Activated CD8-positive, alpha-beta T cell treated with anti-CD3 and anti-CD28 coated beads, Interleukin-2, amount 10 ng/mL, durations not matched to agents 7 days and 5 days (primary cell): ENCODE results near the gene LVRN. TPM values are rescaled to one million over a fixed set of nuclear protein-coding genes. Genes with fewer than 3 reads are reported as not detected.
A peak's percentile ranks its signal among the peaks of the same experiment; 100 is the strongest.
"Not testable (repeated sequence)": the region's sequence is repeated elsewhere in the genome, so short reads cannot be mapped to it uniquely, and the experiment has no call there.

Experiments
- ATAC-seq: fragments of 150-1000 bp; cut with Tn5 transposase; one replicate; pipeline ENCODE4 v1.10.0; 2021; ENCODE audit warnings: moderate library complexity
- CTCF ChIA-PET: fragments of 350-600 bp; sonication (Branson Sonifier 250); formaldehyde crosslinking; loops from one replicate; lab custom pipeline; 2021; ENCODE audit warnings: antibody characterized with exemption; lab: Charles Lee
- POLR2A ChIA-PET: fragments of 350-600 bp; sonication (Branson Sonifier 250); formaldehyde crosslinking; loops from one replicate; lab custom pipeline; 2021; ENCODE audit warnings: antibody characterized with exemption; lab: Charles Lee
- DNase-seq: peaks from one replicate; pipeline ENCODE4 v3.0.0-alpha.2; 2020
- H3K27ac Mint-ChIP-seq: one replicate; pipeline ENCODE4 v1.8.0; 2021; ENCODE audit warnings: mild to moderate bottlenecking, mixed read lengths
- H3K27me3 Mint-ChIP-seq: one replicate; pipeline ENCODE4 v1.8.0; 2021; ENCODE audit warnings: low read depth, mixed read lengths
- H3K36me3 Mint-ChIP-seq: one replicate; pipeline ENCODE4 v1.8.0; 2021; ENCODE audit warnings: low read depth, mixed read lengths
- H3K4me1 Mint-ChIP-seq: one replicate; pipeline ENCODE4 v1.8.0; 2021; ENCODE audit warnings: low read depth, mixed read lengths
- H3K4me3 Mint-ChIP-seq: one replicate; pipeline ENCODE4 v1.8.0; 2021; ENCODE audit warnings: mild to moderate bottlenecking, mixed read lengths
- H3K9me3 Mint-ChIP-seq: one replicate; pipeline ENCODE4 v1.8.0; 2022; ENCODE audit warnings: mixed read lengths; ENCODE audit not compliant: insufficient read depth
- total RNA-seq, 2 experiments: library from RNA; stranded (reverse); gene quantifications; one replicate each; pipeline ENCODE4 v1.2.3, GENCODE V29; 2021

Gene LVRN
- not detected for total RNA-seq

DNA sequence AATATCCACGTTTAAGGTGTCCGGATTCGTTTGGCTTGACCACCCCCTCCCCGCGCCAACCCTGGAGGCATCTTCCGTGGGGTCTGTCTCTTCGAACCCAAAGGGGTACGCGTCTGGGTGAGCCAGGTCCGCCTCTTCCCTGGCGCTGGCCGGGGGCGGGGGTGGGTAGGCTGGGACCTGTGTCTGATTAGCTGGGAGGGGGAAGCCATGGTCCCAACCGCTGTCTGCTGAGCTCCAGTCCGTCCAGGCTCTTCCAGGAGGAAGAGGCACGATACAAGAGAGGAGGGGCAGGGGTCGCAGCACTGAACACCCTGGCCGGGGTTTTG lies at the start of gene LVRN:
Gene LVRN, plus strand, starts transcription at position 237 of the 326 bp plus-strand sequence. CDS start 143 bp downstream, outside the sequence.
- Mint-ChIP-seq H3K4me3 (peak within 1 kb of the TSS; percentile 15), H3K4me1 (peaks cover 8% of the 10 kb centered on the region)
- no peak for DNase-seq

GRCh38 chr5:115913623-115914400 lies 48.5 kb upstream of the LVRN start:
- CTCF ChIA-PET, H3K4me3 Mint-ChIP-seq, H3K27me3 Mint-ChIP-seq, H3K36me3 Mint-ChIP-seq, ATAC-seq, H3K27ac Mint-ChIP-seq, POLR2A ChIA-PET, DNase-seq, H3K4me1 Mint-ChIP-seq, H3K9me3 Mint-ChIP-seq: not testable (repeated sequence)

More for the DNA sequence above, at the start of gene LVRN:
- CTCF ChIA-PET = interaction anchor here (1.2 to 1.8 kb wide), 2 partner anchors 10 to 11 kb away, joined by 3 to 4 read pairs; no protein-coding TSS in a partner anchor
- Mint-ChIP-seq H3K27me3 (peaks cover 51% of the 10 kb centered on the region), H3K36me3 (no peaks in the 10 kb centered on the region), H3K9me3 (no peaks in the 10 kb centered on the region), H3K27ac (no peak within 1 kb of the TSS)
- no peak for ATAC-seq
- POLR2A ChIA-PET = no interaction called here

GRCh38 chr5:115920171-115920725 lies 42.0 kb upstream of the LVRN start:
- Mint-ChIP-seq H3K4me1 (no peaks in the 10 kb centered on the region), H3K36me3 (peaks cover 4% of the 10 kb centered on the region), H3K4me3 (no peak overlapping the region), H3K9me3 (no peaks in the 10 kb centered on the region), H3K27ac (no peak overlapping the region), H3K27me3 (no peaks in the 10 kb centered on the region)
- DNase-seq (no peak), ATAC-seq (no peak)
- ChIA-PET POLR2A (no interaction called here), CTCF (no interaction called here)

DNA sequence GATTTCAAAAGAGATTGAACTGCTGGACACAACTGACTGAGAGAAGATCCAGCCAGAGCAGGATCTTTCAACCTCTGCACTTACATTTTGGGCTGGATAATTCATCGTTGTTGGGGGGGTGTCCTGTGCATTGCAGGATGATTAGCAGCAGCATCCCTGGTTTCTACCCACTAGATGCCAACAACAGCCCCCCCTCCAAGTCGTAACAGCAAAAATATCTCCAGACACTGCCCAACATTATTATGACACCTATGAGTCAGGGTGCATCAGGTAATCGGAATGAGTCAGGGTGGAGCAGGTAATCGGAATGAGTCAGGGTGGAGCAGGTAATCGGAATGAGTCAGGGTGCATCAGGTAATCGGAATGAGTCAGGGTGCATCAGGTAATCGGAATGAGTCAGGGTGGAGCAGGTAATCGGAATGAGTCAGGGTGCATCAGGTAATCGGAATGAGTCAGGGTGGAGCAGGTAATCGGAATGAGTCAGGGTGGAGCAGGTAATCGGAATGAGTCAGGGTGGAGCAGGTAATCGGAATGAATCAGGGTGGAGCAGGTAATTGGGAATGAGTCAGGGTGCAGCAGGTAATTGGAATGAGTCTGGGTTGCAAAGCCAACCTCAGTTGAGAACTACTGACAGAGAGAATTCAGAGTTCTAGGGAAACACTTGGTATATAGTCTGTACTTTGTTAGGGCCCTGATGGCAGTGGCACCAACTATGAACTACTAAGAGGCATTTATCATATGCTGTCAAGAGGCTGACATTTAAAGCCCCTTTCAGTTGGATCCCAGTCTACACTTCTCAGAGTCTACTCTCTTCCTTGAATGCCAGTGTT lies 33.5 kb upstream of the LVRN start:
- H3K4me3 Mint-ChIP-seq, H3K9me3 Mint-ChIP-seq, CTCF ChIA-PET, DNase-seq, H3K36me3 Mint-ChIP-seq, H3K4me1 Mint-ChIP-seq, POLR2A ChIA-PET, H3K27ac Mint-ChIP-seq, H3K27me3 Mint-ChIP-seq, ATAC-seq: not testable (repeated sequence)

- CTCF ChIA-PET, H3K36me3 Mint-ChIP-seq, ATAC-seq, H3K27ac Mint-ChIP-seq, H3K4me3 Mint-ChIP-seq, H3K9me3 Mint-ChIP-seq, H3K27me3 Mint-ChIP-seq, H3K4me1 Mint-ChIP-seq, DNase-seq, POLR2A ChIA-PET: not testable (repeated sequence)
Measured at GRCh38 chr5:115930171-115930570, 32.1 kb upstream of the LVRN start.

GRCh38 chr5:115930630-115931337 lies 31.5 kb upstream of the LVRN start:
- H3K27ac Mint-ChIP-seq = no peak overlapping the region
- DNase-seq (no peak), ATAC-seq (no peak)
- ChIA-PET POLR2A (interaction anchor here (0.6 kb wide), 1 partner anchor 39 kb away, joined by 3 read pairs; no protein-coding TSS in a partner anchor), CTCF (no interaction called here)
- H3K4me3 Mint-ChIP-seq = no peak overlapping the region
- no peaks in the 10 kb centered on the region for H3K27me3 Mint-ChIP-seq
- H3K4me1 Mint-ChIP-seq = no peaks in the 10 kb centered on the region
- no peaks in the 10 kb centered on the region for H3K9me3 Mint-ChIP-seq
- no peaks in the 10 kb centered on the region for H3K36me3 Mint-ChIP-seq

- DNase-seq (no peak), ATAC-seq (no peak)
- ChIA-PET POLR2A (no interaction called here), CTCF (no interaction called here)
- H3K36me3 Mint-ChIP-seq = no peaks in the 10 kb centered on the region
- no peaks in the 10 kb centered on the region for H3K9me3 Mint-ChIP-seq
- H3K4me3 Mint-ChIP-seq = no peak overlapping the region
- H3K4me1 Mint-ChIP-seq = no peaks in the 10 kb centered on the region
- peaks cover 4% of the 10 kb centered on the region for H3K27me3 Mint-ChIP-seq
- no peak overlapping the region for H3K27ac Mint-ChIP-seq
Measured at GRCh38 chr5:115932991-115933390, 29.3 kb upstream of the LVRN start.

DNA sequence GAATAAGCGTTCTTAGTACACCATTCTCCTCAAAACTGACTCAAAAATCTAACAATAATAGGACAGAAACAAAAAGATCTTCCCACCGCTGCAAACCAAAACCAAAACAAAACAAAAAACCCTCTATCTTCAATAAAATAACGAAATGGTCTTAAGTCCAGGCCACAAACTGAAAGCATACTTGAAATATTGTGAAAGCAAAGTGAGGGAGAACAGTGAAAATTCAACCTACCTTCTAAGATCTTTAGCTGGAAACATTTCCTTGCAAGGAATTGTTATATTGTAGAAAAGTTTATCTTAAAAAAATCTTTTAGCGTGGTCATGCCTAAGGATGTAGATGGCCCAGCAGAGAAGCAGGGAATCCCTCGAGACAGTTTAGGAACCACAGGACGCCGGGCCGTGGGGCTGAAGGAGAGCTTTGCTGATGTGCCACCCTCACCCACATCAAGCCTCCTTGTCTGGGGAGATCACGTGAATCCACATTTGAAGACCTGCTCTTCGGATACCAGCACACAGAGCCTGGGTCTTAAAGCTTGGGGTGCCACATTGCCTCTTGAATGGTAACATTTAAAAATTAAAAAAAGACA lies 27.8 kb upstream of the LVRN start:
- no peak for DNase-seq
- Mint-ChIP-seq H3K27me3 (peaks cover 4% of the 10 kb centered on the region), H3K4me3 (no peak overlapping the region), H3K27ac (no peak overlapping the region), H3K36me3 (no peaks in the 10 kb centered on the region), H3K9me3 (no peaks in the 10 kb centered on the region), H3K4me1 (no peaks in the 10 kb centered on the region)
- ATAC-seq = no peak
- ChIA-PET CTCF (no interaction called here), POLR2A (no interaction called here)

DNA sequence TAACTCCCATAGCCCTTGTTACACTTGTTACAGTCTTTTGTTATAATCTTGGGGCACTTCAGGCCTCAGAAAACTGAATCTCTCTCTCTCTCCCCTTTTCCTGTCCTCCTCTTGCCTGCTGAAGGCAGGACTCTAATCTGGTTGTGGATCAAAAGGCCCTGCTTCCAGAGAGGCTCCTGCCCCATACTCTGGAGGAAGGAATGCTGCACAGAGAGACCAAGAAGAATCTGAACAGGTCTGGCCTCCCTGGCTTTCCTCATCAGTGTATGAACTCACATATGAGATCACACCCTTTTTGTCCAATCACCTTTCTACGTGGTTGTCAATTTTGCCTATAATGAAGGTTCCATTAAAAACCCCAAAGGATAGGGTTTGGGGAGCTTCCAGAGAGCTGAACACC lies 26.2 kb upstream of the LVRN start:
- Mint-ChIP-seq H3K4me3 (no peak overlapping the region), H3K27ac (no peak overlapping the region), H3K27me3 (peaks cover 4% of the 10 kb centered on the region), H3K4me1 (no peaks in the 10 kb centered on the region), H3K9me3 (no peaks in the 10 kb centered on the region), H3K36me3 (no peaks in the 10 kb centered on the region)
- ChIA-PET POLR2A (no interaction called here), CTCF (no interaction called here)
- ATAC-seq (no peak), DNase-seq (no peak)

DNA sequence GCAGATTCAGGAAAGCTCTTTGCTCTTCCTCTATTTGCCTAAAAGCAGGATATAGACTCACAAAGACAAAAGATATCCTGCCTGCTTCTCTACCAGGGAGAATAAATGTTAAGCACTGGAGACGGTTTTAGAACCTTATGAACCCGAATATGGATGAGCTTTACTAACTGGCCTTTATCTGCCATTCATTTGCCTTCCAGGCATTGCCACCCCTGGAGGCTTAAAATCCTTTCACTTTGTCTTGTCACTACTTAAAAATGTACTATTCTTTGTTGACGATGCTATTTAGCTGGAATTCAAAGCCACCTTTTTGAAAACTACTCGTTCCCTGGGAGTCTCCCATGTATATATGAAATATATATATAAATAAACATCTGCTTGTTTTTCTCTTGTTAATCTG lies 23.2 kb upstream of the LVRN start:
- no peak overlapping the region for H3K27ac Mint-ChIP-seq

GRCh38 chr5:115940080-115940810 lies 22.0 kb upstream of the LVRN start:
- H3K36me3 Mint-ChIP-seq = no peaks in the 10 kb centered on the region
- POLR2A ChIA-PET = no interaction called here
- no peak for ATAC-seq
- peaks cover 6% of the 10 kb centered on the region for H3K27me3 Mint-ChIP-seq
- no peaks in the 10 kb centered on the region for H3K4me1 Mint-ChIP-seq
- H3K27ac Mint-ChIP-seq = no peak overlapping the region
- no peaks in the 10 kb centered on the region for H3K9me3 Mint-ChIP-seq
- CTCF ChIA-PET = no interaction called here
- no peak for DNase-seq
- H3K4me3 Mint-ChIP-seq = no peak overlapping the region

More for the DNA sequence above, 23.2 kb upstream of the LVRN start:
- Mint-ChIP-seq H3K4me3 (no peak overlapping the region), H3K4me1 (no peaks in the 10 kb centered on the region), H3K27me3 (peaks cover 6% of the 10 kb centered on the region), H3K9me3 (no peaks in the 10 kb centered on the region), H3K36me3 (no peaks in the 10 kb centered on the region)
- ATAC-seq = no peak
- DNase-seq = no peak
- ChIA-PET CTCF (no interaction called here), POLR2A (no interaction called here)
